ENCODE data around the gene SERPIND1. TPM values are rescaled to one million over a fixed set of nuclear protein-coding genes. Genes with fewer than 3 reads are reported as not detected.
"Not testable (repeated sequence)": the region's sequence is repeated elsewhere in the genome, so short reads cannot be mapped to it uniquely, and the experiment has no call there.

Gene SERPIND1
- total RNA-seq, 4 donors from 2014 or later, result not detected

GRCh38 chr22:20764471-20764720, 9.5 kb upstream of the SERPIND1 start:
- DNase-seq, result no peak
- peaks cover 0 to 68% (median 0%) of the 10 kb centered on the region in 3 donors for H3K36me3 ChIP-seq
- H3K9me3 ChIP-seq, result no peaks in the 10 kb centered on the region
- no peak overlapping the region for H3K27ac ChIP-seq
- H3K4me1 ChIP-seq, result no peaks in the 10 kb centered on the region
- no peak overlapping the region for H3K4me3 ChIP-seq
- TF ChIP-seq CTCF (IDR thresholded peaks at IDR 0.05) (no peak), POLR2A (IDR thresholded peaks at IDR 0.05) (no peak)
- H3K27me3 ChIP-seq, result no peaks in the 10 kb centered on the region

GRCh38 chr22:20764729-20765128, 9.2 kb upstream of the SERPIND1 start:
- no peaks in the 10 kb centered on the region for H3K27me3 ChIP-seq
- no peak overlapping the region for H3K4me3 ChIP-seq
- TF ChIP-seq CTCF (IDR thresholded peaks at IDR 0.05), result no peak
- no peak for TF ChIP-seq POLR2A (IDR thresholded peaks at IDR 0.05)
- no peak for DNase-seq
- no peak overlapping the region for H3K27ac ChIP-seq
- H3K36me3 ChIP-seq, result peaks cover 0 to 67% (median 0%) of the 10 kb centered on the region in 3 donors
- no peaks in the 10 kb centered on the region for H3K4me1 ChIP-seq
- no peaks in the 10 kb centered on the region for H3K9me3 ChIP-seq

GRCh38 chr22:20765938-20766337, 8.0 kb upstream of the SERPIND1 start:
- no peak for DNase-seq
- H3K4me3 ChIP-seq, result no peak overlapping the region
- no peak for TF ChIP-seq POLR2A (IDR thresholded peaks at IDR 0.05)
- no peak for TF ChIP-seq CTCF (IDR thresholded peaks at IDR 0.05)
- no peaks in the 10 kb centered on the region for H3K9me3 ChIP-seq
- H3K27ac ChIP-seq, result no peak overlapping the region
- peaks cover 0 to 56% (median 0%) of the 10 kb centered on the region in 3 donors for H3K36me3 ChIP-seq
- H3K27me3 ChIP-seq, result no peaks in the 10 kb centered on the region
- H3K4me1 ChIP-seq, result no peaks in the 10 kb centered on the region

- peaks cover 0 to 56% (median 0%) of the 10 kb centered on the region in 3 donors for H3K36me3 ChIP-seq
- H3K4me3 ChIP-seq, result no peak overlapping the region
- no peaks in the 10 kb centered on the region for H3K9me3 ChIP-seq
- H3K4me1 ChIP-seq, result no peaks in the 10 kb centered on the region
- H3K27ac ChIP-seq, result no peak overlapping the region
- no peak for TF ChIP-seq CTCF (IDR thresholded peaks at IDR 0.05)
- no peak for TF ChIP-seq POLR2A (IDR thresholded peaks at IDR 0.05)
- no peak for DNase-seq
- H3K27me3 ChIP-seq, result no peaks in the 10 kb centered on the region
These were observed 7.4 kb upstream of the SERPIND1 start for GRCh38 chr22:20766530-20766929.

GRCh38 chr22:20769496-20769826, 4.5 kb upstream of the SERPIND1 start:
- H3K4me1 ChIP-seq, H3K27me3 ChIP-seq, DNase-seq, H3K9me3 ChIP-seq, H3K4me3 ChIP-seq, H3K27ac ChIP-seq: not testable (repeated sequence)
- peaks cover 0 to 40% (median 0%) of the 10 kb centered on the region in 3 donors for H3K36me3 ChIP-seq

GRCh38 chr22:20771918-20772625, 1.8 kb upstream of the SERPIND1 start:
- Histone ChIP-seq H3K27me3 (no peaks in the 10 kb centered on the region), H3K9me3 (no peaks in the 10 kb centered on the region), H3K4me3 (no peak overlapping the region), H3K36me3 (peaks cover 0 to 28% (median 0%) of the 10 kb centered on the region in 3 donors), H3K27ac (no peak overlapping the region), H3K4me1 (no peaks in the 10 kb centered on the region)
- no peak for DNase-seq
- TF ChIP-seq CTCF (IDR thresholded peaks at IDR 0.05), result no peak
- no peak for TF ChIP-seq POLR2A (IDR thresholded peaks at IDR 0.05)

Measured in Peyer's patch (tissue), 4 donors.